ENCODE measurements around the gene MSI2. TPM values are rescaled to one million over a fixed set of nuclear protein-coding genes. Genes with fewer than 3 reads are reported as not detected.

Gene MSI2
- total RNA-seq, 4 donors from 2014 or later = 19.7 to 35.8 (median 22.4) TPM

DNA sequence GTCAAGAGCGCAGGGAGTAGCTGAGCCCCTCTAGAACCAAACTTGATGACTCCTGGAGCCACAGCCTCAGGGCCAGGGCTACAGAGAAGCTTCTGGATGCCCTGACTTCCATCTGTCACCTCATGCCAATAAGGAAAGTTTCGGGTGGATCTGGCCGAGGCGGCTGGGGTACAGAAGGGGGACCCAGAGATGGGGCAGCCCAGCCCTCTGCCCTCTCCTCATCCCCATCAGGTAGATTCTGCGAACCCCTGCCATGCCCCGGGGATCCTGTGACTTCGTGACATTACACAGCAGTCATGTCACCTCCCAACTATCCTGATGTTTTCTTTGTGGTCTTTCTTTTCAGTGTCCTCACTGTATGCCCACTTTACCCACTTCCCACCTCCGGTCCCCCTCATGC, 374.4 kb downstream of the MSI2 start:
- TF ChIP-seq POLR2A (IDR thresholded peaks at IDR 0.05) (no peak), EP300 (IDR thresholded peaks at IDR 0.05) (no peak), POLR2AphosphoS5 (IDR thresholded peaks at IDR 0.05) (no peak)
- TF ChIP-seq, protein P1, sequence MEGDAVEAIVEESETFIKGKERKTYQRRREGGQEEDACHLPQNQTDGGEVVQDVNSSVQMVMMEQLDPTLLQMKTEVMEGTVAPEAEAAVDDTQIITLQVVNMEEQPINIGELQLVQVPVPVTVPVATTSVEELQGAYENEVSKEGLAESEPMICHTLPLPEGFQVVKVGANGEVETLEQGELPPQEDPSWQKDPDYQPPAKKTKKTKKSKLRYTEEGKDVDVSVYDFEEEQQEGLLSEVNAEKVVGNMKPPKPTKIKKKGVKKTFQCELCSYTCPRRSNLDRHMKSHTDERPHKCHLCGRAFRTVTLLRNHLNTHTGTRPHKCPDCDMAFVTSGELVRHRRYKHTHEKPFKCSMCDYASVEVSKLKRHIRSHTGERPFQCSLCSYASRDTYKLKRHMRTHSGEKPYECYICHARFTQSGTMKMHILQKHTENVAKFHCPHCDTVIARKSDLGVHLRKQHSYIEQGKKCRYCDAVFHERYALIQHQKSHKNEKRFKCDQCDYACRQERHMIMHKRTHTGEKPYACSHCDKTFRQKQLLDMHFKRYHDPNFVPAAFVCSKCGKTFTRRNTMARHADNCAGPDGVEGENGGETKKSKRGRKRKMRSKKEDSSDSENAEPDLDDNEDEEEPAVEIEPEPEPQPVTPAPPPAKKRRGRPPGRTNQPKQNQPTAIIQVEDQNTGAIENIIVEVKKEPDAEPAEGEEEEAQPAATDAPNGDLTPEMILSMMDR (IDR thresholded peaks at IDR 0.05) = no peak
- 96% methylated on average over 8 of the region's 8 CpGs for WGBS
- H3K4me1 ChIP-seq = no peaks in the 10 kb centered on the region
- no peak for DNase-seq (ENCODE audit: low spot score in 2 of 2)
- H3K27me3 ChIP-seq = no peaks in the 10 kb centered on the region
- H3K9me3 ChIP-seq = no peaks in the 10 kb centered on the region
- H3K36me3 ChIP-seq = peaks cover 13% of the 10 kb centered on the region
- no peak overlapping the region for H3K27ac ChIP-seq
- no peak overlapping the region for H3K4me3 ChIP-seq

DNA sequence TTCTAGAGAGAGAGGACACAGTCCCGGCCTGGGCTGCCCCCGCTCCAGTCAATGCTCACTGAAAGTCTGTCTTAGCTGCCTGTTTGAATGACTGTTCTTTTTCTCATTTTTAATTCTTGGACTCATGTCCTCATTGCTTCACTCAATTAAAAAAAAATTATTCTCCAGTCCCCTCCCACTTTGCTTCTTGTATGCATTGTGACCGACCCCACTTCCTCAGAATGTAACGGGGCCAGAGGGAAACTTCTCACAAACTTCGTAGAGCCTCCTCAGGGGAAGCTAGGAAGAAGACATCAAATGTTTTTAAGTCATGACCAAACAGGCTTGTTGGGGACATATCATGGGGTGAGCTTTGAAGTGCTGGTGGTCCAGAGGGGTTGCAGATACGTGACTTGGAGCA, 375.5 kb downstream of the MSI2 start:
- Histone ChIP-seq H3K9me3 (no peaks in the 10 kb centered on the region), H3K4me1 (no peaks in the 10 kb centered on the region), H3K27me3 (no peaks in the 10 kb centered on the region), H3K4me3 (no peak overlapping the region), H3K27ac (no peak overlapping the region), H3K36me3 (peaks cover 13% of the 10 kb centered on the region)
- TF ChIP-seq POLR2A (IDR thresholded peaks at IDR 0.05) (no peak), EP300 (IDR thresholded peaks at IDR 0.05) (no peak), POLR2AphosphoS5 (IDR thresholded peaks at IDR 0.05) (no peak)
- TF ChIP-seq, protein P1 (IDR thresholded peaks at IDR 0.05) = no peak
- no peak for DNase-seq (ENCODE audit: low spot score in 2 of 2)
- 85% methylated on average over 6 of the region's 6 CpGs for WGBS

DNA sequence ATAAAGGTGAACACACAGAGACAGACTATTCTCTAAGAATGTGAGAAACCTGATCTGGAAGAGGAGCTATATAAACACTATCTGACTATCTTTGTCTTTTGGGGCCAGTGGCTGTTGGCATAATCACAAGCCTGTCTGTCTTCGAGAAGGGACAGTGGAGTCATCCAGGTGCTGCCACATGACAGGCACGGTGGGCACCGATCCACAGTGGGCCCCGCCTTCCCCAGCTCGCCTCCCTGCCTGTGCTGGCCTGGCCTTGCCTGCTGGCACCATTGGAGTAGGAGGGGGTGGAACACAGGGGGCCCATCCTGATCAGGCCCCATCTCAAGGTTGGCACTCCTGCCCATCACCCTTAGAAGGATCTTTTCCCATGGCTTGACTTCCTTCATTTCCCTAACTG, 376.0 kb downstream of the MSI2 start:
- no peaks in the 10 kb centered on the region for H3K9me3 ChIP-seq
- H3K4me1 ChIP-seq = no peaks in the 10 kb centered on the region
- TF ChIP-seq, protein P1 (IDR thresholded peaks at IDR 0.05) = no peak
- TF ChIP-seq POLR2A (IDR thresholded peaks at IDR 0.05) (no peak), POLR2AphosphoS5 (IDR thresholded peaks at IDR 0.05) (no peak)
- peak in 1 of 2 donors; percentile 49 for DNase-seq (ENCODE audit: low spot score in 2 of 2)
- H3K27me3 ChIP-seq = no peaks in the 10 kb centered on the region
- 76% methylated on average over 3 of the region's 5 CpGs for WGBS
- no peak overlapping the region for H3K27ac ChIP-seq
- peaks cover 13% of the 10 kb centered on the region for H3K36me3 ChIP-seq
- H3K4me3 ChIP-seq = no peak overlapping the region

DNA sequence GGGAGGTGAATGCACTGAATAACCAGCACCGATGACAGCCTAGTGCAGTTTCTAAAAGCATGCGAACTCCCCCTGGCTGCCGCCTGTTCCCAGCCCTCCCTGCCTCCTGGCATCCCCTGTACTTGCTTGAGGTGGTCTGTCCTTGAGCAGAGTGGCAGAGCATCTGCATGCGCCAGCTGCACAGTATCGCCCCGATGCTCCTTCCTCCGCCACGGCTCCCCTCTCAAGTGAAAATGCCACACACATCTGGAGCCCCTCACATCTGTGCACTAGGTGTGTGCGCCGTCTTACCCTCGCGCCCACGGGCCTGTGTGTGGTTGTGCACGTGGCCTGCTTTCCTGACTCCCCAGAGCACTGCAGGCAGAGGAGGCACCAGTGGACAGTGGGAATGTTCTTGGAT, 376.9 kb downstream of the MSI2 start:
- no peak overlapping the region for H3K27ac ChIP-seq
- no peaks in the 10 kb centered on the region for H3K4me1 ChIP-seq
- DNase-seq (ENCODE audit: low spot score in 2 of 2) = peak in 1 of 2 donors; percentile 34
- H3K4me3 ChIP-seq = no peak overlapping the region
- TF ChIP-seq POLR2AphosphoS5 (IDR thresholded peaks at IDR 0.05) (no peak), POLR2A (IDR thresholded peaks at IDR 0.05) (no peak), EP300 (IDR thresholded peaks at IDR 0.05) (no peak)
- TF ChIP-seq, protein P1 (IDR thresholded peaks at IDR 0.05) = no peak
- H3K9me3 ChIP-seq = no peaks in the 10 kb centered on the region
- H3K27me3 ChIP-seq = no peaks in the 10 kb centered on the region
- peaks cover 11% of the 10 kb centered on the region for H3K36me3 ChIP-seq
- 98% methylated on average over 14 of the region's 14 CpGs for whole genome bisulfite sequencing

DNA sequence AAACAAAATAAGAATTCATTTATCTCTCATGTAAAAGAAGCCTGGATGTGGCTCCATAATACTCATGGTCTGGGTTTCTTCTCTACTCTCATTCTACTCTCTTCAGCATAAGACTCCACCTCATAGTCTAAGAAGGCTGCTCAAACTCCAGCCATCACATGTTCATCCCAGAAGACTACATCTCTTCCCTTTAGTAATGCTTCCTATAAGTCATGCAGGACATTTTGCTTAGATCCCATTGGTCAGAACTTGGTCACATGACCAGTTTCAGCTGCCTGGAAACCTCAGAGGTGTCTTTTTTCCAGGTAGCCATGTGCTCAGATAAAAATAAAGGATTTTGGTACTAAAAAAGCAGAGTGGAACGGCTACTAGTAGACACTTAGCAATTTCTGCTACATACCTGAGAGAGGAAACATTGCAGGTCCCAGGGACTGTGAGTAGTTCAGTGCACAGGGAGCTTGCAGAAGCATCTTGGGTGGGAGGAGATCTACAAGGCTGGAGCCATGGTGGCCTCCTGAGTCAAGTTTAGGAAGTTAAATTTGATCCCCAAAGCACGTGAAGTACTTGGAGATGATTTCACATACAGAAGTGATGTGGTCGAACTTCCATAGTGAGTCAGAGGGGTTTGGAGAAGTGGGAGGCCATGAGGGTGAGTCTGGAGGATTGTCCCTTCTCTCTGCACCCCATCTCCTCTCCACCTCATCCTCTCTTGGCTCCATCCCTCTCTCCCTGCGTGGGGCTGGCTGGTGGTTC, 378.6 kb downstream of the MSI2 start:
- Histone ChIP-seq H3K9me3 (no peaks in the 10 kb centered on the region), H3K4me3 (no peak overlapping the region), H3K36me3 (no peaks in the 10 kb centered on the region), H3K27me3 (no peaks in the 10 kb centered on the region), H3K4me1 (no peaks in the 10 kb centered on the region), H3K27ac (no peak overlapping the region)
- TF ChIP-seq, protein P1 (IDR thresholded peaks at IDR 0.05) = no peak
- TF ChIP-seq POLR2AphosphoS5 (IDR thresholded peaks at IDR 0.05) (no peak), EP300 (IDR thresholded peaks at IDR 0.05) (no peak)
- DNase-seq (ENCODE audit: low spot score in 2 of 2) = peak in 1 of 2 donors; percentile 16
- WGBS = 73% methylated on average over 4 of the region's 4 CpGs

Data from suprapubic skin (tissue), 4 donors.